ENCODE results near the gene SIM1. TPM values are rescaled to one million over a fixed set of nuclear protein-coding genes. Genes with fewer than 3 reads are reported as not detected.
A peak's percentile ranks its signal among the peaks of the same experiment; 100 is the strongest.

The SIM1 gene, protein sequence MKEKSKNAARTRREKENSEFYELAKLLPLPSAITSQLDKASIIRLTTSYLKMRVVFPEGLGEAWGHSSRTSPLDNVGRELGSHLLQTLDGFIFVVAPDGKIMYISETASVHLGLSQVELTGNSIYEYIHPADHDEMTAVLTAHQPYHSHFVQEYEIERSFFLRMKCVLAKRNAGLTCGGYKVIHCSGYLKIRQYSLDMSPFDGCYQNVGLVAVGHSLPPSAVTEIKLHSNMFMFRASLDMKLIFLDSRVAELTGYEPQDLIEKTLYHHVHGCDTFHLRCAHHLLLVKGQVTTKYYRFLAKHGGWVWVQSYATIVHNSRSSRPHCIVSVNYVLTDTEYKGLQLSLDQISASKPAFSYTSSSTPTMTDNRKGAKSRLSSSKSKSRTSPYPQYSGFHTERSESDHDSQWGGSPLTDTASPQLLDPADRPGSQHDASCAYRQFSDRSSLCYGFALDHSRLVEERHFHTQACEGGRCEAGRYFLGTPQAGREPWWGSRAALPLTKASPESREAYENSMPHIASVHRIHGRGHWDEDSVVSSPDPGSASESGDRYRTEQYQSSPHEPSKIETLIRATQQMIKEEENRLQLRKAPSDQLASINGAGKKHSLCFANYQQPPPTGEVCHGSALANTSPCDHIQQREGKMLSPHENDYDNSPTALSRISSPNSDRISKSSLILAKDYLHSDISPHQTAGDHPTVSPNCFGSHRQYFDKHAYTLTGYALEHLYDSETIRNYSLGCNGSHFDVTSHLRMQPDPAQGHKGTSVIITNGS
- total RNA-seq = 0.20 and 0.30 TPM in 2 replicates
- 0.88 TPM in 1 of 2 replicates, not detected in the other for polyA plus RNA-seq

DNA sequence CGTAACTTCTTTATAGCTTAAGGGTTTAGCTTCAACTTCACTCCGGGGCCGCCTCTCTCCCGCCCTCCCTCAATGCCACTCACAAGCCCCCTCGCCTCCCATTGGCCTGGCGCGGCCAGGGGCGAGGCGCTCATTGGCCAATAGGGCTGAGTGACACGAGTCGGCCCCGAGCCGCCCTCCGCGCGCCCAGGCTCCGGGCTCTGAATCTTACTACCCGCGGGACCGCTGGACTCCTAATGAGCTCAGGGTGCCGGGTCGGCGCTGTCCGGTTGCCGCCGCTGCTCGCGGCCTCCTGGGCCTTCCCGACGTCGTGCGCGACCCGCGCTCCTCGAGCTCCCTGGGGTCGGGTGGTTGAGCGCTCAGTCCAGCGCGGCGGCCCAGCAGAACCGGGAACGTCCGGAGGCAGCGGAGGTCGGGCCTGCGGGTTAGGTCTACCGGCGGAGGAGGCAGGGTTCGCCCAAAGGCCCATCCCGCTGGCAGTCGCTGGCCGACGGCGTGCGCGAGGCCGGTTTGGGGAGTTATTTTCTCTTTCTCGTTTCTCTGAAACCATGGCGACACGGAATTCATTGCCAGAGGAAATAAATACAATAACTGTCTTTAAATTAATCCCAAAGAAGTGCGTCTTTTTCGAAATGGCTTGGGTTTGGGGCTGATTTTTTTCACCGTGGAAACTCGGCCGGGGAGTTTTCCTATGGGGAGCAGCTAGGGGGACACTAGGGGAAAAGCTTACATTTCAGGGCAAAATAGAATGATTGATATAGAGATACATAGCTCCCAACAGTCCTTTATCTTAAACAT, at the start of gene SIM1:
Gene SIM1 (minus strand): TSS at position 19 of the 798 bp plus-strand sequence. CDS start 1,453 bp downstream, outside the sequence.
- TF ChIP-seq EZH2phosphoT487 (IDR thresholded peaks at IDR 0.05; ENCODE audit: low read depth, severe bottlenecking, unreplicated experiment) (peak; percentile 67), EZH2 (IDR thresholded peaks at IDR 0.05; ENCODE audit: borderline replicate concordance) (peak; percentile 96)
- TF ChIP-seq, protein P1, sequence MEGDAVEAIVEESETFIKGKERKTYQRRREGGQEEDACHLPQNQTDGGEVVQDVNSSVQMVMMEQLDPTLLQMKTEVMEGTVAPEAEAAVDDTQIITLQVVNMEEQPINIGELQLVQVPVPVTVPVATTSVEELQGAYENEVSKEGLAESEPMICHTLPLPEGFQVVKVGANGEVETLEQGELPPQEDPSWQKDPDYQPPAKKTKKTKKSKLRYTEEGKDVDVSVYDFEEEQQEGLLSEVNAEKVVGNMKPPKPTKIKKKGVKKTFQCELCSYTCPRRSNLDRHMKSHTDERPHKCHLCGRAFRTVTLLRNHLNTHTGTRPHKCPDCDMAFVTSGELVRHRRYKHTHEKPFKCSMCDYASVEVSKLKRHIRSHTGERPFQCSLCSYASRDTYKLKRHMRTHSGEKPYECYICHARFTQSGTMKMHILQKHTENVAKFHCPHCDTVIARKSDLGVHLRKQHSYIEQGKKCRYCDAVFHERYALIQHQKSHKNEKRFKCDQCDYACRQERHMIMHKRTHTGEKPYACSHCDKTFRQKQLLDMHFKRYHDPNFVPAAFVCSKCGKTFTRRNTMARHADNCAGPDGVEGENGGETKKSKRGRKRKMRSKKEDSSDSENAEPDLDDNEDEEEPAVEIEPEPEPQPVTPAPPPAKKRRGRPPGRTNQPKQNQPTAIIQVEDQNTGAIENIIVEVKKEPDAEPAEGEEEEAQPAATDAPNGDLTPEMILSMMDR (IDR thresholded peaks at IDR 0.05; ENCODE audit: poor library complexity) = no peak
- Histone ChIP-seq H3K27ac (no peak within 1 kb of the TSS), H3K4me2 (peak within 1 kb of the TSS; percentile 96), H2AFZ (peak within 1 kb of the TSS; percentile 76), H3K4me3 (peak within 1 kb of the TSS; percentile 52), H3K79me2 (no peaks in the 10 kb centered on the region), H3K36me3 (replicated peaks; ENCODE audit: insufficient read depth, low read depth) (no peaks in the 10 kb centered on the region), H3K4me1 (ENCODE audit: insufficient read depth) (peaks cover 8% of the 10 kb centered on the region), H4K20me1 (ENCODE audit: insufficient read depth, poor library complexity, severe bottlenecking) (no peaks in the 10 kb centered on the region), H3K27me3 (peaks cover 100% of the 10 kb centered on the region), H3K9me2 (replicated peaks; ENCODE audit: insufficient read depth) (no peaks in the 10 kb centered on the region), H3K9me3 (ENCODE audit: low read depth) (no peaks in the 10 kb centered on the region)
- 1% methylated on average over 66 of the region's 66 CpGs for WGBS (ENCODE audit: low lambda C conversion rate, missing lambda C conversion rate)
- DNase-seq (ENCODE audit: low spot score) = peak; percentile 73

DNA sequence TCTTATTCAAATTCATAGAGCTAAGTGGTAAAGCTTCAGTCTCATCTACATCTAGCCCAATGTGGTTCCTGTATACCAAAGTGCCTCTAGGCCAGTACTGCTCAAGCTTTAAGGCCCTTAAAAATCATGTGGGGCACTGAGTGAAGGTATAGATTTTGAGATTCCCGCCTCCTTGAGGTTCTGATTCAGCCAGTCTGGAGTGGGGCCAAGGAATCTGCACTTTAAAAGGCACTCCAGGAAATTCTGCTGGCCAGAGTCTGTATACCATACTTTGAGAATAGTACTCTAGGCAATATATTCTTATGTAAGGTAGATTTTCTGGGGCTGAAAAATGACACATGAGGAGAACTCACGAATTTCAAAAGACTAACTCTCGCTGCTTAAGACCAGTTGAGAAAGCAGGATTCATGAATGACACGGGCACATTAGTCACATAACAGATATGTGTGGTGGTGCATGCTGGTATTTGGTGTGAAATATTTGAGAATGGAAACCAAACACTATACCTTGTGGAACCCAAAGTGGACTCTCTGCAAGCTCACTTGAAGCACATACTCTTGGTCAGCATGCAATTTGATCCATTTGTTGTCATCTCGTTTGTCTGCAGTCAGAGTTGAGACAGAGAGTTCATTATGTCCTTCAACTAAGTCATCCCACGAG, 47.6 kb upstream of the SIM1 start:
- Histone ChIP-seq H3K4me2 (no peak overlapping the region), H3K27ac (no peak overlapping the region), H3K4me3 (no peak overlapping the region), H3K9me2 (replicated peaks; ENCODE audit: insufficient read depth) (no peaks in the 10 kb centered on the region), H2AFZ (no peak overlapping the region), H3K36me3 (replicated peaks; ENCODE audit: insufficient read depth, low read depth) (peaks cover 6% of the 10 kb centered on the region), H4K20me1 (ENCODE audit: insufficient read depth, poor library complexity, severe bottlenecking) (no peaks in the 10 kb centered on the region), H3K9me3 (ENCODE audit: low read depth) (no peaks in the 10 kb centered on the region), H3K79me2 (no peaks in the 10 kb centered on the region), H3K27me3 (no peaks in the 10 kb centered on the region), H3K4me1 (ENCODE audit: insufficient read depth) (no peaks in the 10 kb centered on the region)
- no peak for DNase-seq (ENCODE audit: low spot score)
- 80% methylated on average over 6 of the region's 6 CpGs for WGBS (ENCODE audit: low lambda C conversion rate, missing lambda C conversion rate)
- TF ChIP-seq EZH2 (IDR thresholded peaks at IDR 0.05; ENCODE audit: borderline replicate concordance) (no peak), EZH2phosphoT487 (IDR thresholded peaks at IDR 0.05; ENCODE audit: low read depth, severe bottlenecking, unreplicated experiment) (no peak)
- TF ChIP-seq, protein P1 (IDR thresholded peaks at IDR 0.05; ENCODE audit: poor library complexity) = no peak

DNA sequence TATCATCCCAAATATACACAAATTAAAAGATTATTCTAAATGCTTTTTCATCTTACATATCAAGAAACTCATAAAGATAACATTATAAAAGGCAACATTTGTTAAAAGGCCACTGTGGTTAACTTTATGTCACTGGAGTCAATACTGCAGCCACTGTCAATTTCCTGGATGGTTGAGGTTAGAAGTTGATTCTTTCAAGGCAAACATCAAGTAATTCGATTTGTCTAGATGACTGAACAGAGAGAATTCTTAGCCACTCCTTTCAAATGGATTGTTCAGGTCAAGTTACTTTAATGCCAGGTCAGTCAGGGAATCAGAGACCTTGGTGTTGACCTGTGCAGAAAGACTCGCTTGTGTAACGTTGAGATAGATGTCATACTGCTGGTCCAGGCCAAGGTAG, 44.4 kb upstream of the SIM1 start:
- H3K79me2 ChIP-seq = no peaks in the 10 kb centered on the region
- WGBS (ENCODE audit: low lambda C conversion rate, missing lambda C conversion rate) = 91% methylated on average over 3 of the region's 3 CpGs
- no peaks in the 10 kb centered on the region for H4K20me1 ChIP-seq (ENCODE audit: insufficient read depth, poor library complexity, severe bottlenecking)
- no peak overlapping the region for H3K4me3 ChIP-seq
- no peaks in the 10 kb centered on the region for H3K4me1 ChIP-seq (ENCODE audit: insufficient read depth)
- H3K4me2 ChIP-seq = no peak overlapping the region
- no peaks in the 10 kb centered on the region for H3K9me2 ChIP-seq (replicated peaks; ENCODE audit: insufficient read depth)
- peaks cover 6% of the 10 kb centered on the region for H3K36me3 ChIP-seq (replicated peaks; ENCODE audit: insufficient read depth, low read depth)
- H2AFZ ChIP-seq = no peak overlapping the region
- no peaks in the 10 kb centered on the region for H3K27me3 ChIP-seq
- TF ChIP-seq EZH2phosphoT487 (IDR thresholded peaks at IDR 0.05; ENCODE audit: low read depth, severe bottlenecking, unreplicated experiment) (no peak), EZH2 (IDR thresholded peaks at IDR 0.05; ENCODE audit: borderline replicate concordance) (no peak)
- TF ChIP-seq, protein P1 (IDR thresholded peaks at IDR 0.05; ENCODE audit: poor library complexity) = no peak
- H3K27ac ChIP-seq = no peak overlapping the region
- H3K9me3 ChIP-seq (ENCODE audit: low read depth) = no peaks in the 10 kb centered on the region
- DNase-seq (ENCODE audit: low spot score) = no peak

All from hepatocyte (in vitro differentiated cells).